ENCODE measurements around the gene KCNB1. TPM values are rescaled to one million over a fixed set of nuclear protein-coding genes. Genes with fewer than 3 reads are reported as not detected.

Gene KCNB1
- total and polyA plus RNA-seq, 12 donors: 0.64 to 4.2 (median 1.1) TPM

- H3K27me3 ChIP-seq: peaks cover 0 to 4% (median 0%) of the 10 kb centered on the region in 7 donors
- intact Hi-C loops (cut with DNase I): no loop called here
- no peak overlapping the region for H3K27ac ChIP-seq
- ATAC-seq (no peak), DNase-seq (no peak)
- TF ChIP-seq CTCF (IDR thresholded peaks at IDR 0.05): no peak
- peaks cover 0 to 28% (median under 1%) of the 10 kb centered on the region in 9 donors for H3K4me1 ChIP-seq
- no peaks in the 10 kb centered on the region for H3K36me3 ChIP-seq
- peaks cover 0 to 8% (median 0%) of the 10 kb centered on the region in 11 donors for H3K9me3 ChIP-seq
- 89 to 93% methylated on average over 9 of the region's 9 CpGs for WGBS, 2 donors
- no peak overlapping the region for H3K4me3 ChIP-seq
These were observed 75.8 kb downstream of the KCNB1 start for GRCh38 chr20:49406666-49407065.

GRCh38 chr20:49405696-49406095, 76.8 kb downstream of the KCNB1 start:
- Histone ChIP-seq H3K4me1 (peaks cover 2 to 38% (median 8%) of the 10 kb centered on the region in 9 donors), H3K4me3 (no peak overlapping the region), H3K27ac (no peak overlapping the region), H3K9me3 (peaks cover 0 to 8% (median 0%) of the 10 kb centered on the region in 11 donors), H3K27me3 (peaks cover 0 to 4% (median 0%) of the 10 kb centered on the region in 7 donors), H3K36me3 (no peaks in the 10 kb centered on the region)
- intact Hi-C loops (cut with DNase I): no loop called here
- ATAC-seq (no peak), DNase-seq (no peak)
- TF ChIP-seq CTCF (IDR thresholded peaks at IDR 0.05): no peak
- WGBS, 2 donors: 88 to 91% methylated on average over 5 of the region's 5 CpGs

- Histone ChIP-seq H3K4me3 (no peak overlapping the region), H3K27ac (no peak overlapping the region), H3K27me3 (peaks cover 0 to 4% (median 0%) of the 10 kb centered on the region in 7 donors), H3K36me3 (no peaks in the 10 kb centered on the region), H3K9me3 (peaks cover 0 to 8% (median 0%) of the 10 kb centered on the region in 11 donors), H3K4me1 (peaks cover 8 to 40% (median 14%) of the 10 kb centered on the region in 9 donors)
- no peak for DNase-seq
- intact Hi-C loops (cut with DNase I): no loop called here
- TF ChIP-seq CTCF (IDR thresholded peaks at IDR 0.05): no peak
- 33 to 36% methylated on average over 8 of the region's 8 CpGs for WGBS, 2 donors
- no peak for ATAC-seq
These were observed 77.3 kb downstream of the KCNB1 start for GRCh38 chr20:49405062-49405683.

GRCh38 chr20:49404461-49404860, 78.0 kb downstream of the KCNB1 start:
- no peak for DNase-seq
- peaks cover 0 to 4% (median 0%) of the 10 kb centered on the region in 7 donors for H3K27me3 ChIP-seq
- no peaks in the 10 kb centered on the region for H3K36me3 ChIP-seq
- ATAC-seq: no peak
- H3K9me3 ChIP-seq: peaks cover 0 to 8% (median 0%) of the 10 kb centered on the region in 11 donors
- peaks cover 12 to 42% (median 21%) of the 10 kb centered on the region in 9 donors for H3K4me1 ChIP-seq
- TF ChIP-seq CTCF (IDR thresholded peaks at IDR 0.05): no peak
- H3K27ac ChIP-seq: no peak overlapping the region
- 86 to 89% methylated on average over 3 of the region's 3 CpGs for WGBS, 2 donors
- intact Hi-C loops (cut with DNase I): loop anchor here in 1 of 10 donors (5.0 kb wide), 1 partner anchor 43 kb away; no protein-coding TSS in a partner anchor
- no peak overlapping the region for H3K4me3 ChIP-seq
